Loucy (cell line): ENCODE results near the gene RYR2.

Source experiments
- H2AFZ ChIP-seq: fragments of 200-600 bp; sonication (generic); 2 replicates; pipeline ENCODE4 v1.6.0; 2016; ENCODE audit warnings: antibody characterized with exemption, mild to moderate bottlenecking, low read length, moderate library complexity
- H3F3A ChIP-seq: fragments of 200-600 bp; 2 replicates; pipeline ENCODE4 v1.6.0; 2016; ENCODE audit warnings: antibody characterized with exemption, low read depth, mild to moderate bottlenecking
- H3K27me3 ChIP-seq: fragments of 200-600 bp; sonication (generic); 2 replicates; pipeline ENCODE4 v1.6.1; 2014; ENCODE audit warnings: low read length, mild to moderate bottlenecking; ENCODE audit not compliant: insufficient read depth, poor library complexity, severe bottlenecking
- H3K36me3 ChIP-seq: fragments of 200-600 bp; sonication (generic); 2 replicates; pipeline ENCODE4 v1.6.1; 2016; ENCODE audit warnings: low read length; ENCODE audit not compliant: insufficient read depth
- H3K4me1 ChIP-seq: fragments of 200-600 bp; sonication (generic); 2 replicates; pipeline ENCODE4 v1.5.1; 2014; ENCODE audit warnings: low read length, mild to moderate bottlenecking; ENCODE audit not compliant: insufficient read depth, poor library complexity, severe bottlenecking
- H3K4me2 ChIP-seq: fragments of 200-600 bp; sonication (generic); 2 replicates; pipeline ENCODE4 v1.6.0; 2014; ENCODE audit warnings: antibody characterized with exemption, low read length, low read depth, mild to moderate bottlenecking; ENCODE audit not compliant: poor library complexity, severe bottlenecking
- H3K4me3 ChIP-seq: fragments of 200-600 bp; sonication (generic); 2 replicates; pipeline ENCODE4 v1.5.1; 2014; ENCODE audit warnings: low read length, mild to moderate bottlenecking, mixed read lengths; ENCODE audit not compliant: poor library complexity, severe bottlenecking
- H3K79me2 ChIP-seq: fragments of 200-600 bp; sonication (generic); 2 replicates; pipeline ENCODE4 v1.6.1; 2014; ENCODE audit warnings: low read length; ENCODE audit not compliant: insufficient read depth
- H3K9ac ChIP-seq: fragments of 200-600 bp; sonication (generic); 2 replicates; pipeline ENCODE4 v1.6.0; 2014; ENCODE audit warnings: mild to moderate bottlenecking, low read depth, low read length, moderate library complexity; ENCODE audit not compliant: poor library complexity, severe bottlenecking
- H3K9me2 ChIP-seq: fragments of 200-600 bp; sonication (generic); replicated peaks from 2 replicates; pipeline ENCODE4 v1.6.1; 2016; ENCODE audit warnings: low read depth, low read length, mixed read lengths
- H3K9me3 ChIP-seq: fragments of 200-600 bp; sonication (generic); 2 replicates; pipeline ENCODE4 v1.6.1; 2014; ENCODE audit warnings: mild to moderate bottlenecking, antibody characterized with exemption, low read length, low read depth; ENCODE audit not compliant: insufficient read depth
- H4K20me1 ChIP-seq: fragments of 200-600 bp; sonication (generic); 2 replicates; pipeline ENCODE4 v1.6.0; 2014; ENCODE audit warnings: antibody characterized with exemption, low read length, mild to moderate bottlenecking; ENCODE audit not compliant: insufficient read depth, poor library complexity, severe bottlenecking
- EZH2phosphoT487 ChIP-seq: fragments of 200-600 bp; IDR thresholded peaks from 2 replicates; pipeline ENCODE4 v1.6.1; 2018; ENCODE audit warnings: antibody characterized with exemption, mild to moderate bottlenecking, moderate library complexity, borderline replicate concordance
- TF ChIP-seq, protein P1 (sequence below): fragments of 200-600 bp; sonication (generic); conservative IDR thresholded peaks from 2 replicates; pipeline ENCODE4 v1.5.1; 2014; ENCODE audit warnings: mild to moderate bottlenecking, antibody characterized with exemption, low read length

RYR2 gene

DNA sequence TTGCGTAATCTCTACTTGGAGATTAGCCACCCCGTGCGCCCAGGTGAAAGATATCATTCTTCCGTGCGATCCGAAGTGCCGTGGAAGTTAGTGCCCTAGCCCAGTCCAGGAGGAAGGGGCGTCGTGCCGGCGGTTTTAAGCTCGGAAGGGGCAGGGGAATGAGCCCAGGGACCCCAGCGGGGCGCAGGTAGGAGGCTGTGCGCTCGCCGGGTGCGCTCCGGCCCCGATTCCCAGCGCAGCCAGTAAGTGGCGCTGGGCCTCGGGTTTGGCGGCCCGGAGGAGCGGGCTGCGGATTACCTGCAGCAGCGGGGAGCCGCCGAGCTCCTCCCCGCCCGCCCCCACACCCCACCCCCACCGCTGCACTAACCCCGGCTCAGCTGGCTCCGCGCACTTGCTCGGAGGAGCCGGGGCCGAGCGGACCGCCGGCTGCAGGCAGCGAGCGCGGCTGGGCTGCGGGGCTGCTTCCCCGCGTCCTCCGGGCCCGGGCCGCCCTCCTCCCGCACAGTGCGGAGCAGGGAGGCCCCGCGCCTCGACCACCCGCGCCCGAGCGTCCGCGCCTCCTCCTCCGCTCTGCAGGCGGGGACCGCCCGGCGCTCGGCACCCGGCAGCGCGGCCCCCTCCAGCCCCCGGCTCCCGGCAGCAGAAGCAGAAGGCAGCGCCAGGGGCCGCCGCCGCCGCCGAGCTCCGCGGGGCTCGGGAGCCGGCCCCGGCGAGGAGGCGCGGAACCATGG is at the start of gene RYR2:
RYR2 (plus strand) TSS at position 390 of the 731 bp plus-strand sequence; CDS start at position 728, 338 bp downstream.
- Histone ChIP-seq H2AFZ (no peak within 1 kb of the TSS), H3K4me3 (no peak within 1 kb of the TSS), H3K9ac (no peak within 1 kb of the TSS), H3K9me3 (no peaks in the 10 kb centered on the region), H3K27me3 (no peaks in the 10 kb centered on the region), H3K9me2 (no peaks in the 10 kb centered on the region), H3K36me3 (no peaks in the 10 kb centered on the region), H3K4me2 (no peak within 1 kb of the TSS), H3K79me2 (no peaks in the 10 kb centered on the region), H3F3A (no peaks in the 10 kb centered on the region), H4K20me1 (no peaks in the 10 kb centered on the region), H3K4me1 (no peaks in the 10 kb centered on the region)
- no peak for TF ChIP-seq EZH2phosphoT487

DNA sequence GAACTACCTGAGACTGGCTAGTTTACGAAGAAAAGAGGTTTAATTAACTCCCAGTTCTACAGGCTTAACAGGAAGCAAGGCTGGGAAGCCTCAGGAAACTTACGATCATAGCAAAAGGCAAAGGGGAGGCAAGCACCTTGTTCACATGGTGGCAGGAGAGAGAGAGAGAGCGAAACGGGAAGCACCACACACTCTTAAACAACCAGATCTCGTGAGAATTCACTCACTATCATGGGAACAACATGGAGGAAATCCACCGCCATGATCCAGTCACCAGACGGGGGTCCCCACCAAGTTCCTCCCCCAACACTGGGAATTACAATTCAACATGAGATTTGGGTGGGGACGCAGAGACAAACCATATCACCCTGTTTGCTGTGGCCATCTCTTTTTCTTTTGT is 49.5 kb upstream of the RYR2 start:
- Histone ChIP-seq H3K9me3 (peaks cover 3% of the 10 kb centered on the region; the same call in 1 of the 2 replicates), H3K9me2 (no peaks in the 10 kb centered on the region), H4K20me1 (no peaks in the 10 kb centered on the region), H3K4me2 (no peak overlapping the region), H3F3A (no peaks in the 10 kb centered on the region), H3K9ac (no peak overlapping the region), H3K36me3 (no peaks in the 10 kb centered on the region), H3K4me3 (no peak overlapping the region), H2AFZ (no peak overlapping the region), H3K79me2 (no peaks in the 10 kb centered on the region), H3K4me1 (no peaks in the 10 kb centered on the region), H3K27me3 (peaks cover 5% of the 10 kb centered on the region)
- TF ChIP-seq, protein P1, sequence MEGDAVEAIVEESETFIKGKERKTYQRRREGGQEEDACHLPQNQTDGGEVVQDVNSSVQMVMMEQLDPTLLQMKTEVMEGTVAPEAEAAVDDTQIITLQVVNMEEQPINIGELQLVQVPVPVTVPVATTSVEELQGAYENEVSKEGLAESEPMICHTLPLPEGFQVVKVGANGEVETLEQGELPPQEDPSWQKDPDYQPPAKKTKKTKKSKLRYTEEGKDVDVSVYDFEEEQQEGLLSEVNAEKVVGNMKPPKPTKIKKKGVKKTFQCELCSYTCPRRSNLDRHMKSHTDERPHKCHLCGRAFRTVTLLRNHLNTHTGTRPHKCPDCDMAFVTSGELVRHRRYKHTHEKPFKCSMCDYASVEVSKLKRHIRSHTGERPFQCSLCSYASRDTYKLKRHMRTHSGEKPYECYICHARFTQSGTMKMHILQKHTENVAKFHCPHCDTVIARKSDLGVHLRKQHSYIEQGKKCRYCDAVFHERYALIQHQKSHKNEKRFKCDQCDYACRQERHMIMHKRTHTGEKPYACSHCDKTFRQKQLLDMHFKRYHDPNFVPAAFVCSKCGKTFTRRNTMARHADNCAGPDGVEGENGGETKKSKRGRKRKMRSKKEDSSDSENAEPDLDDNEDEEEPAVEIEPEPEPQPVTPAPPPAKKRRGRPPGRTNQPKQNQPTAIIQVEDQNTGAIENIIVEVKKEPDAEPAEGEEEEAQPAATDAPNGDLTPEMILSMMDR = no peak
- TF ChIP-seq EZH2phosphoT487 = no peak

DNA sequence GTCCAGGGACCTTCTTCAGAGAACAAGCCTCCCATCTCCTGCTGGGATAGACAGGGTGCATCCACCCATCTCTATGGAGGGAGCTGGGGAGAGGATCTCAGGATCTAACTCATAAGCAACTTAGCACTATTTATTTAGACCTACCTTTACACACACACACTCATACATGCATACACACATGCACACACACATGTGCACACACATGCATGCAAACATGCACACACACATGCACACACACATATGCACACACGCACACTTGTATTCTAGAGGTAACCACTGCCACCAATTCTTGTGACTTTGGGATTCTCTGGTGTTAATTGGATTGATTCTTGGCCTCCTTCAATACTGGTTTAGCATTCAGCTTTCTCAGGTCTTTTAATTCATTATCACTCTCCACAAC is 47.5 kb upstream of the RYR2 start:
- H3K4me3 ChIP-seq = no peak overlapping the region
- no peaks in the 10 kb centered on the region for H3K9me2 ChIP-seq
- no peak overlapping the region for H3K9ac ChIP-seq
- TF ChIP-seq EZH2phosphoT487 = no peak
- TF ChIP-seq, protein P1 = no peak
- peaks cover 5% of the 10 kb centered on the region for H3K27me3 ChIP-seq
- H3K79me2 ChIP-seq = no peaks in the 10 kb centered on the region
- H3F3A ChIP-seq = no peaks in the 10 kb centered on the region
- no peaks in the 10 kb centered on the region for H3K4me1 ChIP-seq
- no peak overlapping the region for H2AFZ ChIP-seq
- no peaks in the 10 kb centered on the region for H3K36me3 ChIP-seq
- H4K20me1 ChIP-seq = no peaks in the 10 kb centered on the region
- H3K9me3 ChIP-seq = peaks cover 3% of the 10 kb centered on the region; the same call in 1 of the 2 replicates
- H3K4me2 ChIP-seq = no peak overlapping the region

DNA sequence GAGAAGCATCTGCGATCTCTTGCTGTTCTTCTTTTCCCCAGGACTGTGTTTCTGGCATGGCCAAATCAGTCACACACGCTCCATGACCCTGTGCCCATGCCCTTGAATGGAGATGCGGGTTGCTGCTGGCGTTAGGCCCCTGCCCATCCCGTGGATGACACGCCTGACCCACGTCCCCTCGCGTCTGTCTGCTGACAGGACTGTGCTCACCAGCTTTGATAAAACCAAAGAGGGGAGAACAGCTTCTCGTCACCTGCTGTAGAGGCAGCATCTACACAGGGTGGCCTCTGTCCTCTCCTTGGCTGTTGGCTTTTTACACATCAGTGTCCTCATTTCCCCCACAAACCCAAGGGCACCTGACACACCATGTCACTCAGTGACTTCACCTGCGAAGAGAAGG is 44.6 kb upstream of the RYR2 start:
- Histone ChIP-seq H3K79me2 (no peaks in the 10 kb centered on the region), H3K27me3 (peaks cover 5% of the 10 kb centered on the region), H3K9me2 (no peaks in the 10 kb centered on the region), H3K9ac (no peak overlapping the region), H3K4me2 (no peak overlapping the region), H3K4me3 (no peak overlapping the region), H4K20me1 (no peaks in the 10 kb centered on the region), H3F3A (no peaks in the 10 kb centered on the region), H2AFZ (no peak overlapping the region), H3K4me1 (no peaks in the 10 kb centered on the region), H3K36me3 (no peaks in the 10 kb centered on the region), H3K9me3 (no peaks in the 10 kb centered on the region; the same call in 1 of the 2 replicates)
- TF ChIP-seq, protein P1 = no peak
- no peak for TF ChIP-seq EZH2phosphoT487
